IMR-90 (cell line): ENCODE results near the gene SH3D21. TPM values are rescaled to one million over a fixed set of nuclear protein-coding genes. Genes with fewer than 3 reads are reported as not detected.

ENCODE experiments used
- ATAC-seq: fragments of 200-7000 bp; cut with Tn5 transposase; 2 replicates; pipeline ENCODE4 v1.9.1; 2020; ENCODE audit warnings: low read depth, mild to moderate bottlenecking, moderate library complexity
- BruUV-seq: library from RNA; stranded (reverse); fragments of 400-500 nt; replicated peaks from 2 replicates; lab custom pipeline; 2021; lab: Mats Ljungman, UMichigan
- CTCF ChIA-PET: fragments of 300-600 bp; formaldehyde crosslinking; extraction: SDS; loops from one replicate; lab custom pipeline; 2021; ENCODE audit warnings: antibody characterized with exemption; lab: Yijun Ruan, JAX
- POLR2A ChIA-PET: fragments of 300-600 bp; sonication (Branson Sonifier 250); formaldehyde crosslinking; loops from one replicate; lab custom pipeline; 2022; ENCODE audit warnings: antibody characterized with exemption; ENCODE audit not compliant: unreplicated experiment; lab: Charles Lee
- DNase-seq: peaks from one replicate; pipeline ENCODE4 v3.0.0; 2013
- H2AFZ ChIP-seq: replicated peaks from 2 replicates; pipeline ENCODE3; 2013; ENCODE audit warnings: low read length, mild to moderate bottlenecking; ENCODE audit not compliant: poor library complexity
- H2AK5ac ChIP-seq: 2 replicates; pipeline ENCODE4 v1.6.1; 2013; ENCODE audit warnings: low read depth, low read length, inconsistent platforms
- H2AK9ac ChIP-seq: replicated peaks from 2 replicates; pipeline ENCODE3; 2013; ENCODE audit warnings: mild to moderate bottlenecking, low read depth, low read length, moderate library complexity; ENCODE audit not compliant: poor library complexity
- H2BK120ac ChIP-seq: 2 replicates; pipeline ENCODE4 v1.6.1; 2013; ENCODE audit warnings: low read depth, low read length, inconsistent platforms
- H2BK15ac ChIP-seq: 3 replicates; pipeline ENCODE4 v1.6.1; 2013; ENCODE audit warnings: low read depth, low read length, inconsistent platforms
- H2BK20ac ChIP-seq: 2 replicates; pipeline ENCODE4 v1.6.1; 2013; ENCODE audit warnings: low read depth, mild to moderate bottlenecking, inconsistent platforms, low read length, moderate library complexity
- H2BK5ac ChIP-seq: 2 replicates; pipeline ENCODE4 v1.6.1; 2013; ENCODE audit warnings: mild to moderate bottlenecking, low read depth, low read length, inconsistent platforms; ENCODE audit not compliant: poor library complexity, severe bottlenecking
- H3K14ac ChIP-seq: replicated peaks from 2 replicates; pipeline ENCODE4 v1.6.1; 2013; ENCODE audit warnings: low read depth, low read length, inconsistent platforms
- H3K18ac ChIP-seq: 2 replicates; pipeline ENCODE4 v1.6.1; 2013; ENCODE audit warnings: low read depth, low read length, control low read depth
- H3K23ac ChIP-seq: 2 replicates; pipeline ENCODE4 v1.6.1; 2013; ENCODE audit warnings: low read depth, low read length, inconsistent platforms
- H3K27ac ChIP-seq: 2 replicates; pipeline ENCODE4 v1.5.1; 2013; ENCODE audit warnings: mild to moderate bottlenecking, control low read depth, low read length; ENCODE audit not compliant: insufficient read depth
- H3K27me3 ChIP-seq: 2 replicates; pipeline ENCODE4 v1.6.1; 2013; ENCODE audit warnings: low read length; ENCODE audit not compliant: control insufficient read depth, insufficient read depth
- H3K36me3 ChIP-seq: 2 replicates; pipeline ENCODE4 v1.6.1; 2013; ENCODE audit warnings: low read length, mixed read lengths; ENCODE audit not compliant: control insufficient read depth, insufficient read depth
- H3K4ac ChIP-seq: 2 replicates; pipeline ENCODE4 v1.6.1; 2013; ENCODE audit warnings: low read depth, low read length, inconsistent platforms
- H3K4me1 ChIP-seq: 2 replicates; pipeline ENCODE4 v1.6.1; 2013; ENCODE audit warnings: low read length, mixed read lengths; ENCODE audit not compliant: control insufficient read depth, insufficient read depth
- H3K4me2 ChIP-seq: 2 replicates; pipeline ENCODE4 v1.6.1; 2013; ENCODE audit warnings: low read depth, mild to moderate bottlenecking, control low read depth, low read length, moderate library complexity
- H3K4me3 ChIP-seq: 2 replicates; pipeline ENCODE4 v1.5.1; 2013; ENCODE audit warnings: low read depth, mild to moderate bottlenecking, control low read depth, low read length, moderate library complexity; ENCODE audit not compliant: insufficient read depth
- H3K56ac ChIP-seq: 2 replicates; pipeline ENCODE4 v1.6.1; 2013; ENCODE audit warnings: low read length, inconsistent platforms; ENCODE audit not compliant: insufficient read depth; ENCODE audit errors: extremely low read depth
- H3K79me1 ChIP-seq, 2 experiments: 2 replicates each; pipeline ENCODE4 v1.6.1; 2013; ENCODE audit warnings: low read length in 2 of 2, inconsistent platforms in 1 of 2, low read depth in 1 of 2
- H3K9ac ChIP-seq: 2 replicates; pipeline ENCODE4 v1.6.1; 2013; ENCODE audit warnings: low read depth, low read length, control low read depth
- H3K9me1 ChIP-seq: 2 replicates; pipeline ENCODE4 v1.6.1; 2013; ENCODE audit warnings: low read length, inconsistent platforms; ENCODE audit not compliant: insufficient read depth
- H3K9me3 ChIP-seq: 2 replicates; pipeline ENCODE4 v1.6.1; 2013; ENCODE audit warnings: low read length; ENCODE audit not compliant: control insufficient read depth, insufficient read depth
- H4K20me1 ChIP-seq: 2 replicates; pipeline ENCODE4 v1.6.1; 2013; ENCODE audit warnings: low read length, inconsistent platforms; ENCODE audit not compliant: insufficient read depth
- H4K5ac ChIP-seq: 2 replicates; pipeline ENCODE4 v1.6.1; 2013; ENCODE audit warnings: mild to moderate bottlenecking, low read depth, low read length, control low read depth
- H4K8ac ChIP-seq, 2 experiments: 2 replicates each; pipeline ENCODE4 v1.6.1; 2013; ENCODE audit warnings: low read depth in 2 of 2, low read length in 2 of 2, control low read depth in 1 of 2, inconsistent platforms in 1 of 2
- H4K91ac ChIP-seq: 2 replicates; pipeline ENCODE4 v1.6.1; 2013; ENCODE audit warnings: low read depth, low read length, inconsistent platforms; ENCODE audit not compliant: insufficient read depth
- BHLHE40 ChIP-seq: fragments of 150-350 bp; IDR thresholded peaks from 2 replicates; pipeline ENCODE4 v1.6.1; 2016; ENCODE audit warnings: mild to moderate bottlenecking, low read depth, low read length
- CEBPB ChIP-seq: IDR thresholded peaks from 2 replicates; pipeline ENCODE4 v1.6.1; 2012; ENCODE audit warnings: low read depth, low read length, improper control_type of control experiment
- CHD1 ChIP-seq: IDR thresholded peaks from 2 replicates; pipeline ENCODE4 v1.6.1; 2012; ENCODE audit warnings: low read depth, low read length, improper control_type of control experiment
- CTCF ChIP-seq: conservative IDR thresholded peaks from 2 replicates; pipeline ENCODE4 v1.5.1; 2012; ENCODE audit warnings: mild to moderate bottlenecking, low read depth, low read length, improper control_type of control experiment
- ELK1 ChIP-seq: fragments of 150-350 bp; IDR thresholded peaks from 2 replicates; pipeline ENCODE4 v1.6.1; 2016; ENCODE audit warnings: low read depth, mild to moderate bottlenecking, low read length, moderate library complexity, borderline replicate concordance
- FOS ChIP-seq: fragments of 150-350 bp; IDR thresholded peaks from 2 replicates; pipeline ENCODE4 v1.6.1; 2016; ENCODE audit warnings: low read depth, low read length
- MAFK ChIP-seq: IDR thresholded peaks from 2 replicates; pipeline ENCODE4 v1.6.1; 2012; ENCODE audit warnings: low read depth, low read length, improper control_type of control experiment
- MAZ ChIP-seq: IDR thresholded peaks from 2 replicates; pipeline ENCODE4 v1.6.1; 2012; ENCODE audit warnings: low read depth, mild to moderate bottlenecking, low read length, improper control_type of control experiment, moderate library complexity, borderline replicate concordance
- MXI1 ChIP-seq: IDR thresholded peaks from 2 replicates; pipeline ENCODE4 v1.6.1; 2012; ENCODE audit warnings: low read depth, mild to moderate bottlenecking, low read length, moderate library complexity, borderline replicate concordance
- NFE2L2 ChIP-seq: fragments of 150-350 bp; IDR thresholded peaks from 2 replicates; pipeline ENCODE4 v1.6.1; 2016; ENCODE audit warnings: low read depth, mild to moderate bottlenecking, low read length
- POLR2A ChIP-seq: IDR thresholded peaks from 2 replicates; pipeline ENCODE4 v1.6.1; 2012; ENCODE audit warnings: mild to moderate bottlenecking, low read depth, low read length
- RAD21 ChIP-seq: IDR thresholded peaks from 2 replicates; pipeline ENCODE4 v1.6.1; 2012; ENCODE audit warnings: low read length, improper control_type of control experiment
- RCOR1 ChIP-seq: IDR thresholded peaks from 2 replicates; pipeline ENCODE4 v1.6.1; 2012; ENCODE audit warnings: mild to moderate bottlenecking, low read length, improper control_type of control experiment; ENCODE audit not compliant: insufficient replicate concordance
- RFX5 ChIP-seq: IDR thresholded peaks from 2 replicates; pipeline ENCODE4 v1.8.0; 2012; ENCODE audit warnings: low read depth, mild to moderate bottlenecking, low read length, moderate library complexity
- SMC3 ChIP-seq: fragments of 150-350 bp; IDR thresholded peaks from 2 replicates; pipeline ENCODE4 v1.6.1; 2016; ENCODE audit warnings: low read depth, mild to moderate bottlenecking, antibody characterized with exemption, low read length, moderate library complexity
- USF2 ChIP-seq: fragments of 150-350 bp; IDR thresholded peaks from 2 replicates; pipeline ENCODE4 v1.6.1; 2017; ENCODE audit warnings: mild to moderate bottlenecking, antibody characterized with exemption, low read length, low read depth
- WGBS, 2 experiments: methylation state at CpG; one replicate each; pipeline versions ENCODE4 v1.1.5 to v1.1.7; 2013; ENCODE audit warnings: missing lambda C conversion rate in 2 of 2; ENCODE audit not compliant: insufficient read length in 1 of 2; ENCODE audit errors: extremely low coverage in 2 of 2; 5-methylcytosine and 5-hydroxymethylcytosine counted together
- dilution Hi-C: fragments of 300-500 bp; cut with HindIII; formaldehyde crosslinking; loops from one replicate; pipeline ENCODE4 v1.14.3; 2018; ENCODE audit warnings: low sequenced_read_pairs; ENCODE audit not compliant: unreplicated experiment
- in situ Hi-C: fragments of 300-500 bp; cut with MboI; formaldehyde crosslinking; loops from 3 replicates; pipeline ENCODE4 v1.14.3; 2019; ENCODE audit warnings: low sequenced_read_pairs, inconsistent platforms, mixed read lengths
- intact Hi-C: fragments of 100-400 bp; cut with micrococcal nuclease; formaldehyde crosslinking; loops from 2 replicates; pipeline ENCODE4 v1.10.0; 2022
- polyA plus RNA-seq, 3 experiments: library from polyadenylated mRNA; depleted of rRNA; stranded (reverse); fragments of >200 nt; gene quantifications; 2 replicates each; pipeline ENCODE4 v1.2.3, GENCODE V29; 2012; ENCODE audit warnings: low replicate concordance in 1 of 3
- total RNA-seq: library from RNA; depleted of rRNA; stranded (reverse); fragments of >200 nt; gene quantifications from 2 replicates; pipeline ENCODE4 v1.2.3, GENCODE V29; 2012

SH3D21 gene
- total and polyA plus RNA-seq, 2 of the 4 experiments (the other 2 are of a cell fraction): 1.8 to 11.9 TPM

- Histone ChIP-seq H3K14ac (no peak overlapping the region), H3K36me3 (peaks cover 56% of the 10 kb centered on the region), H3K4me3 (no peak overlapping the region), H3K56ac (no peak overlapping the region), H3K4me1 (peaks cover 5% of the 10 kb centered on the region), H3K18ac (no peak overlapping the region), H2AK5ac (no peak overlapping the region), H3K9me1 (0 out of 2 replicates have a peak, but pooled peaks cover under 1% of the 10 kb centered on the region), H3K27ac (no peak overlapping the region), H2BK120ac (no peak overlapping the region), H4K91ac (no peak overlapping the region), H2BK15ac (no peak overlapping the region), H3K79me1 (peaks cover 38 to 57% of the 10 kb centered on the region in 2 experiments), H3K27me3 (no peaks in the 10 kb centered on the region), H2AK9ac (no peak overlapping the region), H4K8ac (no peak overlapping the region), H3K9ac (no peak overlapping the region), H4K20me1 (peaks cover 17% of the 10 kb centered on the region; the same call in 1 of the 2 replicates), H3K9me3 (no peaks in the 10 kb centered on the region), H4K5ac (no peak overlapping the region), H3K23ac (no peak overlapping the region), H3K4ac (no peak overlapping the region), H2BK20ac (no peak overlapping the region), H2AFZ (no peak overlapping the region), H2BK5ac (no peak overlapping the region), H3K4me2 (no peak overlapping the region)
- BruUV-seq: no TSS peak
- ChIA-PET CTCF (no interaction called here), POLR2A (interaction anchor here (0.6 kb wide), 1 partner anchor 122 kb away, joined by 4 read pairs; no protein-coding TSS in a partner anchor)
- dilution Hi-C loops (no loop called here), in situ Hi-C loops (no loop called here), intact Hi-C loops (no loop called here)
- 100% methylated on average over 1 of the region's 2 CpGs; no CpG with 5 or more reads in 1 of the 2 experiments for WGBS, 2 experiments
- ATAC-seq (no peak), DNase-seq (no peak)
- no peak for TF ChIP-seq ELK1
- TF ChIP-seq FOS: no peak
- no peak for TF ChIP-seq POLR2A
- no peak for TF ChIP-seq CHD1
- no peak for TF ChIP-seq MAZ
- no peak for TF ChIP-seq MAFK
- TF ChIP-seq CTCF: no peak
- no peak for TF ChIP-seq RAD21
- no peak for TF ChIP-seq SMC3
- TF ChIP-seq USF2: no peak
- no peak for TF ChIP-seq RCOR1
- no peak for TF ChIP-seq RFX5
- TF ChIP-seq MXI1: no peak
- no peak for TF ChIP-seq BHLHE40
- no peak for TF ChIP-seq CEBPB
- TF ChIP-seq NFE2L2: no peak
Observed at GRCh38 chr1:36295390-36295789, 10.8 kb upstream of the SH3D21 start.
